ENCODE measurements around the gene TRIM47. TPM values are rescaled to one million over a fixed set of nuclear protein-coding genes. Genes with fewer than 3 reads are reported as not detected.
A peak's percentile ranks its signal among the peaks of the same experiment; 100 is the strongest.
"Not testable (repeated sequence)": the region's sequence is repeated elsewhere in the genome, so short reads cannot be mapped to it uniquely, and the experiment has no call there.

Gene TRIM47
- polyA plus RNA-seq, 6 donors from 2014 or later = 0.97 to 2.2 (median 1.7) TPM; not detected in 1

DNA sequence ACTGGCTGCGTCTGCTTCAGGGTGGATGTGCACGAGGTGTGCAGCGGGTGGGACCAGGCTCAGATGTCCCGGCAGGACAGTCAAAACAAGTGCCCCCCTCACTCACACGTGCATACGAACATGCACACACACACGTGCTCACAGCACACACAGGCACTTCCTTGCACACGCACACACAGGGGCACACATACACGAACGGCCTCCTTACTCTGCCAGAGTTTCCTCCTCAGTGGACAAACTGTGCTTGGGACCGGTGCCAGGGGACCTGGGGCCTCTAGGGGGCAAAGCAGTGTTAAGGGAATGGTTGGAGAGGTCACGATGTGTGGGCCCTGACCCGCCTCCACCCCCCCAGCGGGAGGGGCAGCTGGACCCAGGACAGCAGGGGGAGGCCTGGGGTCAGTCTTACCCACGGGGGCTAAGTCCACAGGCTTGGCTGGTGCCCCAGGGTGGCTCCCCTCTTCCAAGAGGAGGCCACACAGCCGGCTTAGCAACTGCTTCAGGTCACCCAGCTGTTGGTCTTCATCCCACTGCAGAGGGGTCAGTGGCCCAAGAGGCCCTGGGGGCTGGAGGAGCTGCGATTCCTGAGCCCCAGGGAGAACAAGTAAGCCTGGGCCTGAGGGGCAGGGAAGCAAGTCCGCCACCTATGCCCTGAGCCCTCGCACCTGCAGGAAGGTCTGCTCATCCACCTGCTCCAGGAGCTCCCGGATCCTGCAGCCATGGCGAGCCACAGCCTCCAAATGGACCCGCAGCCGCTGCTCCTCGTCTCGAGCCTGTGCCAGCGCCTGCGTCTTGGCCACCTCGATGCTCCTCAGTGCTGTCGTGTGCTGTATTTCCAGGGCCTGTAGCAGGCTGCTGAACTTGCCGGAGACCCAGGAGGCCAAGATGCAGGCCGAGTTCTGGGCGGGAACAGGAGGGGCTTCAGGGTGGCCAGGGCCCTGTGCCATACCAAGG, 13.5 kb upstream of the TRIM47 start:
- ATAC-seq (ENCODE audit: low read depth in 2 of 2) (no peak), DNase-seq (no peak)
- Mint-ChIP-seq H3K27me3 (no peaks in the 10 kb centered on the region), H3K36me3 (peaks cover 0 to 6% of the 10 kb centered on the region in 2 donors), H3K4me3 (no peak overlapping the region), H3K4me1 (peaks cover 21 to 26% (median 21%) of the 10 kb centered on the region in 3 donors), H3K27ac (no peak overlapping the region), H3K9me3 (no peaks in the 10 kb centered on the region)

DNA sequence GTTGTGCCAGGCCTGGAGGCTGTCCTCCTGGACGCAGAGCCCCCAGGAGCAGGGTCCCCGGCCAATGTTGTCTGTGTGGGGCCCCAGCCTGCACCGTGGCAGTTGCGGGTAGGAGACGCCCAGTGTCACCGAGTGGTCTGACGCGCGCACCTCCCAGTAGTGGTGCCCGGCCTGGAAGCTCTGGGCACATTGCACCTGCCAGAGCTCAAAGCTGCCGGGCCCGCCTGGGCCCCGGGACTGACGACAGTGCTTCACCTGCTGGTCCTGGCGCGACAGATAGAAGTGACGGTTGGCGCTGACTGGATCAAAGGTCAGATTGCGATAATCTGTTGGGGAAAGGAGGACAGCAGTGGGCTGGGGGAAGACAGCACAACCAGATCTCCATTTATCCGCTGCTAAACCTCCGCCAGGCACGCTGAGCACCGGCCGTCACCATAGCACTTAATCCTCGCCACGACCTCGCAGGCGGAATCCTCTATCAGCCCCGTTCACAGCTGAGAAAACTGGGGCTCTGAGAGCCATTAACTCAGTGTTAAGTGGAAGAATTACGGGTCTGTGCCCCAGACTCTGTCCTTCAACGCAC, 12.7 kb upstream of the TRIM47 start:
- Mint-ChIP-seq H3K4me1 (peaks cover 21 to 26% (median 24%) of the 10 kb centered on the region in 3 donors), H3K27ac (no peak overlapping the region), H3K4me3 (no peak overlapping the region), H3K9me3 (no peaks in the 10 kb centered on the region), H3K27me3 (no peaks in the 10 kb centered on the region), H3K36me3 (peaks cover 0 to 6% of the 10 kb centered on the region in 2 donors)
- ATAC-seq (ENCODE audit: low read depth in 2 of 2) = no peak
- no peak for DNase-seq

DNA sequence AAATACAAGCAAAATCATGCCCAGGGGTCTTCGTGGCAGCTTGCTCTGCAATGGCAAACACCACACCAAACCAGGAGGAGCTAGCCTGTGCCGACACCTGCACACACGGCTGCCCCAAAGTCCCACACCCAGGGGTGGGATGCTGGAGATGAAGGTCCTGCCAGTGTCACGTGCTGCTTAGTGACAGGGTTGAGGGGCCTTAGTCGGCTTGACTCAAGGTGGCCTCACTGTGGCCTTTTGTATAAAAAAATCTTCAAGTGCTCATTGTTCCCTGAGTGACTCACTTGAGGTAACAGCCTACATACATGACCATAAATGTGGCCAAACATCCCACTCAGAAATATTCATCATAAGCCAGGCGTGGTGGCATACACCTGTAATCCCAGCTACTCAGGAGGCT, 11.1 kb upstream of the TRIM47 start:
- no peaks in the 10 kb centered on the region for H3K9me3 Mint-ChIP-seq
- H3K27me3 Mint-ChIP-seq = no peaks in the 10 kb centered on the region
- DNase-seq (no peak), ATAC-seq (ENCODE audit: low read depth in 2 of 2) (no peak)
- H3K36me3 Mint-ChIP-seq = peaks cover 0 to 6% of the 10 kb centered on the region in 2 donors
- H3K27ac Mint-ChIP-seq = peak overlapping the region in 2 of 6 donors; percentile 12 to 75
- H3K4me1 Mint-ChIP-seq = peaks cover 9 to 12% (median 10%) of the 10 kb centered on the region in 3 donors
- peak overlapping the region in 1 of 8 donors; percentile 29 for H3K4me3 Mint-ChIP-seq

- Mint-ChIP-seq H3K9me3 (no peaks in the 10 kb centered on the region), H3K4me1 (peaks cover 0 to 3% (median 2%) of the 10 kb centered on the region in 3 donors), H3K36me3 (peaks cover 0 to 6% of the 10 kb centered on the region in 2 donors), H3K27ac (no peak overlapping the region), H3K4me3 (no peak overlapping the region), H3K27me3 (no peaks in the 10 kb centered on the region)
- ATAC-seq (ENCODE audit: low read depth in 2 of 2) = no peak
- DNase-seq = no peak
These were observed 10.1 kb upstream of the TRIM47 start for GRCh38 chr17:75888484-75888883.

- not testable (repeated sequence) for H3K9me3 Mint-ChIP-seq; ATAC-seq (ENCODE audit: low read depth in 2 of 2); H3K36me3 Mint-ChIP-seq; H3K4me1 Mint-ChIP-seq; DNase-seq; H3K4me3 Mint-ChIP-seq; H3K27me3 Mint-ChIP-seq
- H3K27ac Mint-ChIP-seq = peak overlapping the region in 3 of 6 donors; percentile 9 to 72 (median 24)
These were observed 7.5 kb upstream of the TRIM47 start for GRCh38 chr17:75885860-75886259.

DNA sequence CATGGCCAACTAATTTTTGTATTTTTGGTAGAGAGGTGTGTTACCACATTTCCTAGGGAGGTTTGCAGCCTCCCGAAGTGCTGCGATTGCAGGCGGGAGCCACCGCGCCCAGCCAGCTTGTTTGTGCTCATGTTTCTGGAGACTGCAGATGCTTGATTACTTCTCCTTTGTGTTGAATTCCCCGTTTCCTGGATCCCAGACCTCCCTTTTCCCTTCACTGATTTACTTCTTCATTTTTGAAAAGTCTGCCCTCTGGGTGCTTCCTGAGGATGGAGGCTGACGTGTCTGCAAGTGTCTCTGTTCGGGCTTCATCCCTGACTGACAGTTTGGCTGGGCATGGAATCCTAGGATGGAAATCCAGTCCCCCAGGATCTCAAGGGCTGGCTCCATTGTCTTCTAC, 7.0 kb upstream of the TRIM47 start:
- DNase-seq = no peak
- Mint-ChIP-seq H3K4me1 (peaks cover 0 to 3% (median 2%) of the 10 kb centered on the region in 3 donors), H3K36me3 (peaks cover 0 to 6% of the 10 kb centered on the region in 2 donors), H3K4me3 (no peak overlapping the region), H3K27ac (peak overlapping the region in 2 of 6 donors; percentile 24 to 76), H3K9me3 (no peaks in the 10 kb centered on the region), H3K27me3 (peaks cover 0 to 5% (median 0%) of the 10 kb centered on the region in 3 donors)
- no peak for ATAC-seq (ENCODE audit: low read depth in 2 of 2)

GRCh38 chr17:75881678-75882454, 3.5 kb upstream of the TRIM47 start:
- H3K4me3 Mint-ChIP-seq = peak overlapping the region in 1 of 8 donors; percentile 9
- H3K9me3 Mint-ChIP-seq = no peaks in the 10 kb centered on the region
- H3K27ac Mint-ChIP-seq = peak overlapping the region in 1 of 6 donors; percentile 51
- peaks cover 0 to 21% (median 10%) of the 10 kb centered on the region in 3 donors for H3K27me3 Mint-ChIP-seq
- DNase-seq (no peak), ATAC-seq (ENCODE audit: low read depth in 2 of 2) (no peak)
- H3K4me1 Mint-ChIP-seq = peaks cover 12 to 18% (median 13%) of the 10 kb centered on the region in 3 donors
- no peaks in the 10 kb centered on the region for H3K36me3 Mint-ChIP-seq

DNA sequence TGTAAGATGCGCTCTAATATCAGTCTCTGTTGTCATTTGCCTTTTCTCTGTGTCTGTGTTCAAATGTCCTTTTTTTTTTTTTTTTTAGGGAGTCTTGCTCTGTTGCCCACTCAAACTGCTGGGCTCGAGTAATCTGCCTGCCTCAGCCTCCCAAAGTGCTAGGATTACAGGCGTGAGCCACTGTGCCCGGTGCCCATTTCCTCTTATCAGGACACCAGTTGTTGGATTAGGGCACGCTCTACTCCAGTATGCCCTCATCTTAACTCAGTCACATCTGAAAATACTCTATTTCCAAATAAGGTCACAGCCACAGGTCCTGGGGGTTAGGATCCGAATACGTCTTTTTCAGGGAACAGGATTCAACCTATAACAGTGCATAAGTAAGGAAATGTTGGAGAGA, 1.9 kb upstream of the TRIM47 start:
- ATAC-seq (ENCODE audit: low read depth in 2 of 2) = no peak
- H3K4me3 Mint-ChIP-seq = peak overlapping the region in 4 of 8 donors; percentile 28 to 69 (median 58)
- no peaks in the 10 kb centered on the region for H3K36me3 Mint-ChIP-seq
- no peak for DNase-seq
- no peaks in the 10 kb centered on the region for H3K9me3 Mint-ChIP-seq
- no peak overlapping the region for H3K27ac Mint-ChIP-seq
- peaks cover 20 to 31% (median 23%) of the 10 kb centered on the region in 3 donors for H3K4me1 Mint-ChIP-seq
- peaks cover 0 to 32% (median 10%) of the 10 kb centered on the region in 3 donors for H3K27me3 Mint-ChIP-seq

DNA sequence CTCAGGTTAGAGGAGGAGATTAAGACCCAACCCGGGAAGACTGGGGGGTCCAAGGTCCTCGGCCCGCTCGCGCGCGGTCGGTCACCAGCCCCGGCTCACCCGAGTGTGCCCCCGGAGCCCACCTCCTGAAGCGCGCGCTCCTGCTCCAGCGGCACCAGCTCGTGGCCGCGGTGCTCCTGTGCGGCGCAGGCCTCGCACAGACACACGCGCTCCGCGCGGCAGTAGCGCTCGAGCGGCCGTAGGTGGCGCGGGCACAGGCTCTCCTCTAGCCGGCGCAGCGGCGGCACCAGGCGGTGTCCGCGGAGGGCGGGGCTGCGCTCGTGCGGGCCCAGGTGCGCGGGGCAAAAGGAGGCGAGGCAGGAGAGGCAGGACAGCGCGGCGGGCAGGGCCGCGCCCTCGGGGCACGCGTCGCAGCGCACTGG, 618 bp downstream of the TRIM47 start:
- Mint-ChIP-seq H3K27me3 (peaks cover 0 to 32% (median 10%) of the 10 kb centered on the region in 3 donors), H3K9me3 (no peaks in the 10 kb centered on the region), H3K4me3 (peak overlapping the region; percentile 76 to 92 (median 86)), H3K36me3 (no peaks in the 10 kb centered on the region), H3K4me1 (peaks cover 20 to 31% (median 23%) of the 10 kb centered on the region in 3 donors), H3K27ac (peak overlapping the region in 4 of 6 donors; percentile 63 to 90 (median 78))
- peak; percentile 72 for DNase-seq
- ATAC-seq (ENCODE audit: low read depth in 2 of 2) = peak; percentile 85 to 86

GRCh38 chr17:75876938-75877751, 1.2 kb downstream of the TRIM47 start:
- H3K27me3 Mint-ChIP-seq = peaks cover 0 to 32% (median 10%) of the 10 kb centered on the region in 3 donors
- H3K4me3 Mint-ChIP-seq = peak overlapping the region; percentile 76 to 92 (median 86)
- peaks cover 20 to 31% (median 23%) of the 10 kb centered on the region in 3 donors for H3K4me1 Mint-ChIP-seq
- DNase-seq (no peak), ATAC-seq (ENCODE audit: low read depth in 2 of 2) (peak in 1 of 2 donors; percentile 12)
- no peaks in the 10 kb centered on the region for H3K36me3 Mint-ChIP-seq
- peak overlapping the region; percentile 41 to 90 (median 71) for H3K27ac Mint-ChIP-seq
- H3K9me3 Mint-ChIP-seq = no peaks in the 10 kb centered on the region

GRCh38 chr17:75876190-75876937, 2.0 kb downstream of the TRIM47 start:
- no peaks in the 10 kb centered on the region for H3K9me3 Mint-ChIP-seq
- DNase-seq (peak; percentile 67), ATAC-seq (ENCODE audit: low read depth in 2 of 2) (peak; percentile 66 to 72)
- peak overlapping the region in 4 of 6 donors; percentile 53 to 97 (median 71) for H3K27ac Mint-ChIP-seq
- H3K4me1 Mint-ChIP-seq = peaks cover 20 to 31% (median 23%) of the 10 kb centered on the region in 3 donors
- peaks cover 0 to 32% (median 10%) of the 10 kb centered on the region in 3 donors for H3K27me3 Mint-ChIP-seq
- H3K36me3 Mint-ChIP-seq = no peaks in the 10 kb centered on the region
- peak overlapping the region; percentile 76 to 92 (median 86) for H3K4me3 Mint-ChIP-seq

GRCh38 chr17:75875940-75876189, 2.5 kb downstream of the TRIM47 start:
- Mint-ChIP-seq H3K27ac (peak overlapping the region in 3 of 6 donors; percentile 57 to 97 (median 63)), H3K27me3 (peaks cover 0 to 31% (median 10%) of the 10 kb centered on the region in 3 donors), H3K4me1 (peaks cover 20 to 31% (median 23%) of the 10 kb centered on the region in 3 donors), H3K4me3 (peak overlapping the region; percentile 76 to 92 (median 86)), H3K36me3 (no peaks in the 10 kb centered on the region), H3K9me3 (no peaks in the 10 kb centered on the region)
- DNase-seq = no peak
- ATAC-seq (ENCODE audit: low read depth in 2 of 2) = no peak
